CD14-positive monocyte (primary cell): ENCODE data around the gene LARP4B. TPM values are rescaled to one million over a fixed set of nuclear protein-coding genes. Genes with fewer than 3 reads are reported as not detected.

Source experiments
- DNase-seq, 3 donors: peaks; one replicate each; pipeline ENCODE4 v3.0.0-alpha.2; 2011 to 2022
- H2AFZ ChIP-seq: 2 replicates; pipeline ENCODE4 v1.6.0; 2012; ENCODE audit warnings: mild to moderate bottlenecking, low read depth, low read length, inconsistent platforms; ENCODE audit not compliant: insufficient read depth, poor library complexity, severe bottlenecking
- H3K27ac ChIP-seq, 2 donors: 1 replicate in 1 of 2; 2 replicates in 1 of 2; pipeline ENCODE4 v1.5.1; 2012 to 2013; ENCODE audit warnings: low read length in 2 of 2, control low read depth in 1 of 2, inconsistent platforms in 1 of 2, low read depth in 1 of 2, mild to moderate bottlenecking in 1 of 2
- H3K27me3 ChIP-seq, 2 donors: one replicate each; pipeline versions ENCODE4 v1.6.0 to v1.6.1; 2011 to 2013; ENCODE audit warnings: low read length in 2 of 2; ENCODE audit not compliant: control insufficient read depth in 2 of 2, insufficient read depth in 2 of 2
- H3K36me3 ChIP-seq, 2 donors: replicated peaks in 1 of 2; 1 replicate in 1 of 2; 2 replicates in 1 of 2; pipeline versions ENCODE4 v1.5.1 to v1.6.1; 2012 to 2013; ENCODE audit warnings: low read length in 2 of 2, control low read depth in 1 of 2, inconsistent platforms in 1 of 2, mild to moderate bottlenecking in 1 of 2; ENCODE audit not compliant: insufficient read depth in 2 of 2, control insufficient read depth in 1 of 2
- H3K4me1 ChIP-seq, 2 donors: 1 replicate in 1 of 2; 2 replicates in 1 of 2; pipeline versions ENCODE4 v1.5.1 to v1.6.1; 2012 to 2013; ENCODE audit warnings: low read length in 2 of 2, control low read depth in 1 of 2, inconsistent platforms in 1 of 2, mild to moderate bottlenecking in 1 of 2, moderate library complexity in 1 of 2; ENCODE audit not compliant: insufficient read depth in 2 of 2, control insufficient read depth in 1 of 2
- H3K4me2 ChIP-seq: replicated peaks from 2 replicates; pipeline ENCODE3; 2012; ENCODE audit warnings: low read length, moderate library complexity, mild to moderate bottlenecking; ENCODE audit not compliant: poor library complexity, severe bottlenecking; ENCODE audit errors: extremely low read depth
- H3K4me3 ChIP-seq, 3 experiments: fragments of 200-600 bp in 1 of 3; sonication (generic) in 1 of 3; replicated peaks in 1 of 3; 1 replicate in 2 of 3; 2 replicates in 1 of 3; pipeline ENCODE4 v1.5.1; 2011 to 2013; ENCODE audit warnings: low read length in 3 of 3, mild to moderate bottlenecking in 3 of 3, control low read depth in 2 of 3, low read depth in 2 of 3, inconsistent platforms in 1 of 3, moderate library complexity in 1 of 3
- H3K79me2 ChIP-seq: 2 replicates; pipeline ENCODE4 v1.6.0; 2012; ENCODE audit warnings: mild to moderate bottlenecking, control low read depth, inconsistent platforms, low read length, moderate library complexity; ENCODE audit not compliant: insufficient read depth
- H3K9ac ChIP-seq: 2 replicates; pipeline ENCODE4 v1.6.0; 2017; ENCODE audit warnings: low read length, mild to moderate bottlenecking; ENCODE audit not compliant: insufficient read depth, poor library complexity, severe bottlenecking
- H3K9me3 ChIP-seq, 2 donors: replicated peaks in 1 of 2; 1 replicate in 1 of 2; 2 replicates in 1 of 2; pipeline versions ENCODE4 v1.5.1 to v1.6.1; 2012 to 2013; ENCODE audit warnings: low read length in 2 of 2, control low read depth in 1 of 2; ENCODE audit not compliant: control insufficient read depth in 1 of 2, insufficient read depth in 1 of 2
- H4K20me1 ChIP-seq: 2 replicates; pipeline ENCODE4 v1.6.0; 2012; ENCODE audit warnings: mild to moderate bottlenecking, low read length, control low read depth, moderate library complexity; ENCODE audit not compliant: insufficient read depth
- H3K27ac Mint-ChIP-seq, 7 donors: one replicate each; pipeline ENCODE4 v1.8.0; 2020; ENCODE audit warnings: mild to moderate bottlenecking in 7 of 7, mixed read lengths in 7 of 7, moderate library complexity in 6 of 7, inconsistent platforms in 2 of 7
- H3K27me3 Mint-ChIP-seq, 3 donors: one replicate each; pipeline ENCODE4 v1.8.0; 2021 to 2022; ENCODE audit warnings: low read depth in 3 of 3, mild to moderate bottlenecking in 3 of 3, mixed read lengths in 3 of 3, moderate library complexity in 3 of 3, inconsistent platforms in 1 of 3
- H3K36me3 Mint-ChIP-seq, 2 donors: one replicate each; pipeline ENCODE4 v1.8.0; 2020; ENCODE audit warnings: mixed read lengths in 2 of 2, inconsistent platforms in 1 of 2, mild to moderate bottlenecking in 1 of 2
- H3K4me1 Mint-ChIP-seq: one replicate; pipeline ENCODE4 v1.8.0; 2020; ENCODE audit warnings: mild to moderate bottlenecking, mixed read lengths
- H3K4me3 Mint-ChIP-seq, 2 donors: one replicate each; pipeline ENCODE4 v1.8.0; 2020; ENCODE audit warnings: mild to moderate bottlenecking in 2 of 2, mixed read lengths in 2 of 2, moderate library complexity in 1 of 2
- H3K9me3 Mint-ChIP-seq, 7 donors: one replicate each; pipeline ENCODE4 v1.8.0; 2020 to 2022; ENCODE audit warnings: mixed read lengths in 7 of 7, mild to moderate bottlenecking in 6 of 7, moderate library complexity in 6 of 7, inconsistent platforms in 2 of 7
- CTCF ChIP-seq: fragments of 200-600 bp; IDR thresholded peaks from one replicate; pipeline ENCODE4 v1.8.0; 2022; ENCODE audit warnings: antibody characterized with exemption, mild to moderate bottlenecking
- WGBS: methylation state at CpG from one replicate; pipeline ENCODE4 v1.1.5; 2013; ENCODE audit warnings: missing lambda C conversion rate; ENCODE audit not compliant: insufficient coverage; 5-methylcytosine and 5-hydroxymethylcytosine counted together
- intact Hi-C, 2 donors: fragments of 100-400 bp; cut with micrococcal nuclease; formaldehyde crosslinking; loops; one replicate each; pipeline versions ENCODE4 v1.15.0 to v1.15.1; 2023
- polyA plus RNA-seq, 3 donors: library from polyadenylated mRNA; depleted of rRNA in 1 of 3; unstranded in 2 of 3; stranded (reverse) in 1 of 3; fragments of 300-500 nt in 2 of 3; fragments of >200 nt in 1 of 3; fragmentation: Illumina TruSeq in 2 of 3; gene quantifications; 1 replicate in 2 of 3; 2 replicates in 1 of 3; pipeline ENCODE4 v1.2.3, GENCODE V29; 2012 to 2021

The LARP4B gene
- polyA plus RNA-seq, 3 donors, result 17.2 to 52.3 (median 33.0) TPM

- Histone ChIP-seq H3K4me3 (no peak overlapping the region), H3K27me3 (no peaks in the 10 kb centered on the region), H3K9ac (no peak overlapping the region), H3K79me2 (peaks cover 93% of the 10 kb centered on the region), H4K20me1 (peaks cover 97% of the 10 kb centered on the region), H2AFZ (no peak overlapping the region), H3K36me3 (peaks cover 64 to 93% of the 10 kb centered on the region in 2 donors), H3K4me2 (no peak overlapping the region), H3K27ac (peak overlapping the region in 1 of 2 donors; percentile 8), H3K4me1 (no peaks in the 10 kb centered on the region), H3K9me3 (no peaks in the 10 kb centered on the region)
- DNase-seq, result no peak
- no peaks in the 10 kb centered on the region for H3K9me3 Mint-ChIP-seq
- intact Hi-C loops, result no loop called here
- 93% methylated on average over 12 of the region's 12 CpGs for WGBS
- H3K27me3 Mint-ChIP-seq, result peaks cover 0 to 2% (median 0%) of the 10 kb centered on the region in 3 donors
- peaks cover 8% of the 10 kb centered on the region for H3K4me1 Mint-ChIP-seq
- peak overlapping the region in 2 of 7 donors; percentile 22 to 67 for H3K27ac Mint-ChIP-seq
- H3K4me3 Mint-ChIP-seq, result no peak overlapping the region
- TF ChIP-seq CTCF, result no peak
- peaks cover 58 to 73% of the 10 kb centered on the region in 2 donors for H3K36me3 Mint-ChIP-seq
Observed at GRCh38 chr10:871951-872403, 59.5 kb downstream of the LARP4B start.

GRCh38 chr10:870564-871166 is 60.8 kb downstream of the LARP4B start:
- intact Hi-C loops, result no loop called here
- H3K27ac Mint-ChIP-seq, result peak overlapping the region in 5 of 7 donors; percentile 33 to 69 (median 66)
- WGBS, result 91% methylated on average over 1 of the region's 7 CpGs

More at GRCh38 chr10:870564-871166, 60.8 kb downstream of the LARP4B start:
- H3K36me3 ChIP-seq, result peaks cover 60 to 93% of the 10 kb centered on the region in 2 donors
- Mint-ChIP-seq H3K4me1 (peaks cover 8% of the 10 kb centered on the region), H3K36me3 (peaks cover 61 to 70% of the 10 kb centered on the region in 2 donors), H3K4me3 (no peak overlapping the region), H3K27me3 (peaks cover 0 to 2% (median 0%) of the 10 kb centered on the region in 3 donors), H3K9me3 (no peaks in the 10 kb centered on the region)
- H3K27me3 ChIP-seq, result no peaks in the 10 kb centered on the region
- H3K4me2 ChIP-seq, result no peak overlapping the region
- peaks cover 97% of the 10 kb centered on the region for H4K20me1 ChIP-seq
- H3K4me1 ChIP-seq, result no peaks in the 10 kb centered on the region
- peak overlapping the region in 1 of 2 donors; percentile 44 for H3K27ac ChIP-seq
- no peak overlapping the region for H3K4me3 ChIP-seq
- DNase-seq, result peak in 1 of 3 donors; percentile 9
- TF ChIP-seq CTCF, result no peak
- no peak overlapping the region for H2AFZ ChIP-seq
- no peak overlapping the region for H3K9ac ChIP-seq
- peaks cover 94% of the 10 kb centered on the region for H3K79me2 ChIP-seq
- no peaks in the 10 kb centered on the region for H3K9me3 ChIP-seq
